Lung (tissue), 12 donors: ENCODE results near the gene MYO5B. TPM values are rescaled to one million over a fixed set of nuclear protein-coding genes. Genes with fewer than 3 reads are reported as not detected.

Experiments used
- ATAC-seq: fragments of 200-7000 bp; cut with Tn5 transposase; one replicate; pipeline ENCODE4 v1.9.1; 2020; ENCODE audit warnings: moderate number of reproducible peaks; ENCODE audit not compliant: insufficient read depth, low FRiP score
- DNase-seq, 3 donors: peaks; one replicate each; pipeline ENCODE4 v3.0.0-alpha.2; 2013 to 2017
- H3K27ac ChIP-seq, 2 donors: one replicate each; pipeline ENCODE4 v1.5.1; 2013; ENCODE audit warnings: mild to moderate bottlenecking in 2 of 2, moderate library complexity in 2 of 2, control low read depth in 1 of 2, inconsistent platforms in 1 of 2, low read depth in 1 of 2, low read length in 1 of 2
- H3K27me3 ChIP-seq, 3 donors: one replicate each; pipeline ENCODE4 v1.5.1; 2013; ENCODE audit warnings: low read length in 2 of 3; ENCODE audit not compliant: control insufficient read depth in 3 of 3, insufficient read depth in 3 of 3
- H3K36me3 ChIP-seq, 4 donors: one replicate each; pipeline ENCODE4 v1.5.1; 2013; ENCODE audit warnings: low read length in 4 of 4, mild to moderate bottlenecking in 1 of 4, moderate library complexity in 1 of 4; ENCODE audit not compliant: control insufficient read depth in 4 of 4, insufficient read depth in 4 of 4
- H3K4me1 ChIP-seq, 5 donors: one replicate each; pipeline ENCODE4 v1.5.1; 2013; ENCODE audit warnings: low read length in 5 of 5, mild to moderate bottlenecking in 2 of 5, moderate library complexity in 1 of 5; ENCODE audit not compliant: control insufficient read depth in 5 of 5, insufficient read depth in 5 of 5
- H3K4me3 ChIP-seq: one replicate; pipeline ENCODE4 v1.5.1; 2013; ENCODE audit warnings: mild to moderate bottlenecking, control low read depth, moderate library complexity
- H3K9ac ChIP-seq, 2 donors: one replicate each; pipeline ENCODE4 v1.5.1; 2013; ENCODE audit warnings: low read length in 2 of 2, control low read depth in 1 of 2; ENCODE audit not compliant: insufficient read depth in 1 of 2
- H3K9me3 ChIP-seq, 4 donors: one replicate each; pipeline ENCODE4 v1.5.1; 2013; ENCODE audit warnings: low read length in 3 of 4, mild to moderate bottlenecking in 1 of 4, moderate library complexity in 1 of 4; ENCODE audit not compliant: control insufficient read depth in 4 of 4, insufficient read depth in 3 of 4
- WGBS, 2 donors: extraction: QIAGEN DNeasy Blood & Tissue Kit; methylation state at CpG; one replicate each; pipeline ENCODE4 v1.1.7; 2013; 5-methylcytosine and 5-hydroxymethylcytosine counted together
- polyA plus RNA-seq, 2 donors: library from polyadenylated mRNA; stranded (reverse); fragments of 200-250 nt; gene quantifications; one replicate each; pipeline ENCODE4 v1.2.1, GENCODE V29; 2013
- total RNA-seq, 2 donors: library from RNA; depleted of rRNA in 1 of 2; stranded (reverse); fragments of >200 nt in 1 of 2; gene quantifications; one replicate each; pipeline ENCODE4 v1.2.1, GENCODE V29; 2014 to 2021
- TF ChIP-seq, protein P1 (sequence below): IDR thresholded peaks from 2 replicates; pipeline ENCODE4 v1.5.1; 2012; ENCODE audit warnings: mild to moderate bottlenecking; ENCODE audit errors: control extremely low read depth, extremely low read depth
- donor health status: control.
- donor health status: control.
- donor health status: Bipolar disorder and iron deficiency.
- donor health status: healthy.
- donor health status: DM: yes; HTN: yes; CAD: no.

MYO5B gene
- total and polyA plus RNA-seq, 4 donors = 9.7 to 25.6 (median 19.7) TPM

DNA sequence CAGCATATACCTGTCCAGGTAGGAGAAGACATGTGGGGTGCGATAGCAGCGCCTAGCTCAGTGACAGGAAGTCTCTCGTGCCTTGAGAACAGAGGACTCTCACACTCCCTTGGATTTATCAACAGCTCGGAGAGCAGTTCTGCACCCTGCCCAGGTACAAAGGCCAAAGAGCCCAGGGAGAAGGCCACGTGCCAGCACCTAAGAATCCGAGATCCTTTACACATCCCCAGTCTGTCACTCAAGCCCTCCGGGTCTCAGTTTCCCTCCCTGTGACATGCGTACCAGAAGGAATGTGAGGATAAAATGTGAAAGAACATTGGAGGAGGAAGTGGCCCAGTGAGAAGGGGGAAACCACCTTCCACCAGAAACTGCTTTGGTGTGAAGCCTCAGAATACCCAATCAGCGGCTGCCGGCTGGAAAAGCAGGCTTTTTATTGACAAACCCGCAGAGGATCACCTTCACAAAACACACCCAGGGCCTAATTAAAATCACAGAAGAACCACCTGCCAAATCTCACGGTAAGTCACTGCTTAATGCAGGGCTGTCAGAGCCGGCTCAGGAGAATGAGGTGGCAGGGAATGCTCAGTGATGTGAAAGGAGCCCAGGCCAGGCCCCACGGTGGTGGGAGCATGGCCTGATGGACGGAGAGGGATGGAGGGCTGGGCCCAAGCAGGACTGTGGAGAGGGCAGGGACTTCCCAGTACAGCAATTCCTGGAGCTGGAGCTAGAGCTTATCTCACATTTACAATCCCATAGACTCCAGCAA is 66.3 kb downstream of the MYO5B start:
- Histone ChIP-seq H3K9ac (no peak overlapping the region), H3K4me1 (peaks cover 0 to 2% (median 0%) of the 10 kb centered on the region in 5 donors), H3K9me3 (no peaks in the 10 kb centered on the region), H3K36me3 (no peaks in the 10 kb centered on the region), H3K4me3 (no peak overlapping the region), H3K27me3 (no peaks in the 10 kb centered on the region), H3K27ac (no peak overlapping the region)
- no peak for DNase-seq
- no peak for ATAC-seq
- TF ChIP-seq, protein P1, sequence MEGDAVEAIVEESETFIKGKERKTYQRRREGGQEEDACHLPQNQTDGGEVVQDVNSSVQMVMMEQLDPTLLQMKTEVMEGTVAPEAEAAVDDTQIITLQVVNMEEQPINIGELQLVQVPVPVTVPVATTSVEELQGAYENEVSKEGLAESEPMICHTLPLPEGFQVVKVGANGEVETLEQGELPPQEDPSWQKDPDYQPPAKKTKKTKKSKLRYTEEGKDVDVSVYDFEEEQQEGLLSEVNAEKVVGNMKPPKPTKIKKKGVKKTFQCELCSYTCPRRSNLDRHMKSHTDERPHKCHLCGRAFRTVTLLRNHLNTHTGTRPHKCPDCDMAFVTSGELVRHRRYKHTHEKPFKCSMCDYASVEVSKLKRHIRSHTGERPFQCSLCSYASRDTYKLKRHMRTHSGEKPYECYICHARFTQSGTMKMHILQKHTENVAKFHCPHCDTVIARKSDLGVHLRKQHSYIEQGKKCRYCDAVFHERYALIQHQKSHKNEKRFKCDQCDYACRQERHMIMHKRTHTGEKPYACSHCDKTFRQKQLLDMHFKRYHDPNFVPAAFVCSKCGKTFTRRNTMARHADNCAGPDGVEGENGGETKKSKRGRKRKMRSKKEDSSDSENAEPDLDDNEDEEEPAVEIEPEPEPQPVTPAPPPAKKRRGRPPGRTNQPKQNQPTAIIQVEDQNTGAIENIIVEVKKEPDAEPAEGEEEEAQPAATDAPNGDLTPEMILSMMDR = no peak
- 65 to 66% methylated on average over 15 of the region's 15 CpGs for WGBS, 2 donors

- TF ChIP-seq, protein P1 = no peak
- no peaks in the 10 kb centered on the region for H3K27me3 ChIP-seq
- 95 to 96% methylated on average over 4 of the region's 4 CpGs for WGBS, 2 donors
- ATAC-seq (no peak), DNase-seq (no peak)
- no peak overlapping the region for H3K27ac ChIP-seq
- no peak overlapping the region for H3K4me3 ChIP-seq
- H3K9ac ChIP-seq = no peak overlapping the region
- H3K36me3 ChIP-seq = no peaks in the 10 kb centered on the region
- H3K9me3 ChIP-seq = no peaks in the 10 kb centered on the region
- peaks cover 0 to 2% (median 0%) of the 10 kb centered on the region in 5 donors for H3K4me1 ChIP-seq
These were observed 67.3 kb downstream of the MYO5B start for GRCh38 chr18:50127516-50128210.

- no peaks in the 10 kb centered on the region for H3K36me3 ChIP-seq
- no peaks in the 10 kb centered on the region for H3K9me3 ChIP-seq
- TF ChIP-seq, protein P1 = no peak
- ATAC-seq (no peak), DNase-seq (no peak)
- H3K27ac ChIP-seq = no peak overlapping the region
- WGBS, 2 donors = 62 to 73% methylated on average over 3 of the region's 3 CpGs
- H3K27me3 ChIP-seq = no peaks in the 10 kb centered on the region
- peaks cover 0 to 3% (median 0%) of the 10 kb centered on the region in 5 donors for H3K4me1 ChIP-seq
- no peak overlapping the region for H3K4me3 ChIP-seq
- H3K9ac ChIP-seq = no peak overlapping the region
These were observed 68.5 kb downstream of the MYO5B start for GRCh38 chr18:50126471-50126870.
